GM19238 (cell line): Measurements from ENCODE around the gene MYO1H.

Source experiments
- DNase-seq: peaks from one replicate; pipeline ENCODE4 v3.0.0; 2011; ENCODE audit warnings: low spot score; ENCODE audit not compliant: insufficient read length

The MYO1H gene

DNA sequence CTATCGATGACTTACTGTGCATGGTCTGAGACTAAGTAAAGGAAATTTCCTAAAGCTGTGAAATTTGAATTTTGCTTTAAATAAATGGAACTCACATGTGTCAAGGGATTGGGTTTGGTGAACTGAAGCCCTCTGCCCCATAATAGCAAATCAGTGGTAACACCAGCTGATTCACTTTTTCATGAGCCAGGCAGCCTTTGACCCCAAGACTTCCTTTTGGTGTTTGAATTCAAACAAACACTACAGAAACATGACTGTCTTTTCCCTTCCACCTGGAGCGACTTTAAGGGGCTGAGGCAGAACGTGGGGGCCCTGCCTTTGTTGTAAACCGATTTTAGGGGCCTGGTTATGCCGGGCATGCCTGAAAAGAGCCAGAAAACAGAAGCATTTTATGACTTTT is 100.6 kb downstream of the MYO1H start:
- no peak for DNase-seq

DNA sequence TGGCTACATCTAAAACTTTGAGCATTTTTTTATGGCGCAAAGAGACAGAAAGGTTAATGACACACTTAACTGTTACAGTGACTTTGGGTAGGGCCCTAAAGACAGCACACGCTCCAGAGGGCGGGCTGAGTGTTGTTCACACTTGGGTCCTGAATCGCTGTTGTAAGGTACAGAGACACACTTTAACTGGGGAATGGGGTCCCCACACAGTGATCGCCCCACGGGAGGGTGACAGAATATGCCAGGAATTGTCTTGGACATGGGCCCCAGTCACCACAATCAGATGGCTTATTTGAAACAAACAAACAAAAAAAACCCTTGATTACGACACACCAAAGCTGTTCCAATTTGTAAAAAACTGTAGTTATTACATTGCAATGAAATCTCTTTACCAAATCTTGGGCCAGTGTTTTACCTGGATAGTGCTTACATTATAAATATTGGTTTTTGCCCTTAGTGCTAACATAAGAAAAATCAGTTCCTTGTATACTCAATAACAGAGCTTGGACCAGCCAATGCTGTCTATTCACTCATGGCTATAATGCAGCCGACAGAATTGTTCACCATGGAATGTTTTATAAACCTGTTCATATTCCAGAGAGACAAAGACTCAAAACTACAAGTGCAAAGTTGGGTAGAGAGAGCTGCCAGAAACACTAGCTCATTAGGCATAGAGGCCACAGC is 101.1 kb downstream of the MYO1H start:
- no peak for DNase-seq

- DNase-seq: no peak
Measured at GRCh38 chr12:109449845-109450532, 102.3 kb downstream of the MYO1H start.

- no peak for DNase-seq
Measured at GRCh38 chr12:109450980-109451379, 103.3 kb downstream of the MYO1H start.

DNA sequence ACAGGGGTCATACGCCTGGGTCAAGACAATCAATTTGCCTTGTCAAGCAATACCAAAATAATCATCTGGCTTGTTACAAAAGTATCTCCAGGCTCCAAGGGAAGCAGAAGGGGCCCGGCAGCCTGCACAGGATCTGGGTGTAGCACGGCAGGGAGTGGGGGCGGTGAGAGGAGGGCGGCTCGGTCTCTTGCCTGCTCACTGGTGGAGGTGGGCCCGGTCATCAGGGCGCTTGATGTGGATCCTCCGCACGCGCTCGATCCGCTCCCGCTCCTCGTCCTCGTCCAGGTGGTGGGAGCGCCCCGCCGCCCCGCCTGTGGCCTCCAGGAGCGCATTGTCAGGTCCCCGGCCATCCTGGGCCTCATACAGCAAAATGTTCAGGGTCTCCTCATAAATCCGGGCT is 103.7 kb downstream of the MYO1H start:
- no peak for DNase-seq

DNA sequence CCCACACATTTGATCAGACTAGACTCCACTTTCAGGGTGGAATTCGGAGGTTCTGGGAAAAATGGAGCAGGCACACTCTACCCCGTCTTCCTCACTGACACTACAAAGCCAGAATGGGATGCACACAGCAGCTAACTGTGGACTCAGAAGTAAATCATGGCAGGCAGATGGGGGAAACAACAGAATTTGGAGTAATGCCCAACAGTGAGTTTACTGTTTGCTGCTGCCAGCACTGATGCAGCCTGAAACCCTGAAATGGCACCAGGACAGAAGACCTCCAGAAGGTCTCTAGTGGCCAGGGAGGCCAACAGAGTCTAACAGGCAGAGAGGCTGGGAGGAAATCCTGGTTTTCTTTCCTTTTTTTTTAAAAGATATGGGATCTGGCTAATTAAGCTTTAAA is 104.8 kb downstream of the MYO1H start:
- DNase-seq: no peak

DNA sequence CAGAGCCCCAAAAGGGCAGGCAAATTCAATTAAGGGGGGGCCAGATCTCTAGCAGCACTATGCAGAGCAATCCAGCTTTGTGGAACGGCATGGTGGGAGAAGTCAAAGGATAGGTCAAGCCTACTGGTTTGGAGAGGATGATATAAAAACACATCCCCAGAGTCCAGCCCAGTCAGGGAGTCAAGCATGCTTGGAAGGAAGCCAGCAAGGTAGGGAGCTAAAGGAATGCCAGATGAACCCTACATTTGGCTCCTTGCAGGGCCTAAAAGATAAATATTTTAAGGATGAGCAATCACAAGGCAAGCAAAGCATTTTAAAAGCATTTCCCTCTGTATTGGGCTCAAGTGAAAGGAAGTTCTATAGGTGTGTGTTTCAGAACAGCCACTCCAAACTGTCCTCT is 108.0 kb downstream of the MYO1H start:
- DNase-seq: no peak

DNA sequence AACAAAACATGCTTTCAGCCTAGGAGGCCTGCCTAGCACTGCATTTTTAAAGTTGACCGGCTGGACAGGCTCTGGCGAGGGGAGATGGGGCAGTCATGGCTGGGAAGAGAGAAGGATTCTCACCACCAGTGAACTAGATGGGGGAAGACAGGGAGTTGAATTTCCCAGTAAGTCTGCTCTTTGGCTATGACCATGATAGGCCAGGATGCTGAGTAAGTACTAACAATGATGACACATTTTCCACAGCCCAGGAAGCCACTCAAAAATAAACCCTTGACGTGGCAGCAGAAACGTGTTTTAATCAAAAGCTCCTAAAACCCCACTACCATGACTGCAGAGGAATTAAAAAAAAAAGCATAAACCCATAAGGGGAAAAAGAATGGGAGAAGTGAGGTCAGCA is 110.4 kb downstream of the MYO1H start:
- DNase-seq: no peak

DNA sequence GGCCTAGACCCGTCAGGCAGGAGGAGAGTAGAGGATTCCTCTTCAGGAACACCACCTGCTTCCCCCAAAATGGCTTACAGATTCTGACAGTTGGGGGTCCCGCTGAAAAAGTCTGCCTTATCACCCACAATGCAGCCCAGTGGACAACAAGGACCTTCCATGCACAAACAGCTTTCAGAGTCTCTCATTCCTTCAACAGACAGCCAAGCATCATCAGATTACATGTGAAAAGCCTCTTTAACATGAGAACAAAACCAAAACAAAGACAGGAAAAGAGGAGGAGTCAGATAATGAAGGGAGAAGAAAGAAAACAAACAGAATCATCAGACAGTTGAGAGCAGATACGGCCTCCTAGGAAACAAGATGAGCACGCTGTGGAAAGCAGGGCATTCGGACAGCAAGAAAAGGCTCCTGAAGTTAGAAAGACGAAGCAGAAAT is 111.1 kb downstream of the MYO1H start:
- no peak for DNase-seq

DNA sequence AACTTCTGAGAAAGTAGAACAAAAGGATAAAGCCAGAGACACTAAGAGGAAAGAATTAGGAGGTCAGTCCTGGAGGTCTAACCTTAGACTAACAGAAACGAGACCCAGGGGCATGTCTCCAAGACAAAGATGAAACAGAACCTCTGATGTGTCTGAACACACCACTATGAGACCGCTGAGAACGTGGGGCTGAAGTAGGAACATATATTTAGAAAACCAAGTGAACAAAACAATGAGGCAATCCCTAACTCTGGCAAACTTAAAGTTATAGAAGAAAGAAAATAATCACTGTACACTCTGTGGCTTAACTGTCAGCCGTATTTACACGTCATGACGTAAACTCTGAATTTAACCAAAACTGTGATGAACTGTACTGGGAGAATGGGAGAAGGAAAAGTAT is 111.5 kb downstream of the MYO1H start:
- no peak for DNase-seq

- DNase-seq: no peak
Measured at GRCh38 chr12:109460538-109460937, 112.8 kb downstream of the MYO1H start.

DNA sequence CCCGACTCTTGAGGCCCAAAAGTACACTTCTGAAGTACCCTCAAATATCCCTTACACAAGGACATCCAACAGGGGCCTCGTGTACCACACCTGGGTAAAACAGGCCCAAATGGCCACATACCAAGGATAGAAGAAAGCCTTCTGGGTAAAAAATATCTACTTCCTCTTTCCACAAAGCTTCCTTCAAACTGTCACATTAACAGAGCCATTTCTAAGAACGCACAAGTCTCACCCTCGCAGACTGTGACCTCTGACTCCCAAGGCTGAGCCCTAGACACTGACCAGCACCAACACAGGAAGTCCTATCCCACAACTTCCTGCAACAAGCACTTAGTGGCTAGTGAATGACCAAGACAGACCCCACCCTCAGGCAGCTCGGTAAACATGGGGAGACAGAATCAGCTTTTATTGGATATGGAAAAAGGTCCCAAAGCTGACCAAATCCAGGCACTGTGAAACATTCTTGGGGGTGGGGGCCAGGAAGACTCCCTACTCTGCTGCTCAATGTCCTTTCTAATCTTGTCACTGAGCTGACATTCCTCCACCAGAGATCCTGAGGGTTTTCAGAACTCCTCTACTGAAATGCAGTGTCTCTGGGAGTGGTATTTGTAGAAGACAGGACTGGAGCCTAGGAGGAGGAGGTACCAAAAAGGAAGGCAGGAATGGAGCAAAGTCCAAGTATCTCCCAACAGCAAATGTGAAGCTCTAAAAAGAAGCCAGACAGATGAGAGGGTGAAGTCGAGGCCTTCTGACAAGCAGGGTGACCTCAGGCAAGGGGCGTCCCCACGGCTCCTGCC is 113.5 kb downstream of the MYO1H start:
- no peak for DNase-seq

DNA sequence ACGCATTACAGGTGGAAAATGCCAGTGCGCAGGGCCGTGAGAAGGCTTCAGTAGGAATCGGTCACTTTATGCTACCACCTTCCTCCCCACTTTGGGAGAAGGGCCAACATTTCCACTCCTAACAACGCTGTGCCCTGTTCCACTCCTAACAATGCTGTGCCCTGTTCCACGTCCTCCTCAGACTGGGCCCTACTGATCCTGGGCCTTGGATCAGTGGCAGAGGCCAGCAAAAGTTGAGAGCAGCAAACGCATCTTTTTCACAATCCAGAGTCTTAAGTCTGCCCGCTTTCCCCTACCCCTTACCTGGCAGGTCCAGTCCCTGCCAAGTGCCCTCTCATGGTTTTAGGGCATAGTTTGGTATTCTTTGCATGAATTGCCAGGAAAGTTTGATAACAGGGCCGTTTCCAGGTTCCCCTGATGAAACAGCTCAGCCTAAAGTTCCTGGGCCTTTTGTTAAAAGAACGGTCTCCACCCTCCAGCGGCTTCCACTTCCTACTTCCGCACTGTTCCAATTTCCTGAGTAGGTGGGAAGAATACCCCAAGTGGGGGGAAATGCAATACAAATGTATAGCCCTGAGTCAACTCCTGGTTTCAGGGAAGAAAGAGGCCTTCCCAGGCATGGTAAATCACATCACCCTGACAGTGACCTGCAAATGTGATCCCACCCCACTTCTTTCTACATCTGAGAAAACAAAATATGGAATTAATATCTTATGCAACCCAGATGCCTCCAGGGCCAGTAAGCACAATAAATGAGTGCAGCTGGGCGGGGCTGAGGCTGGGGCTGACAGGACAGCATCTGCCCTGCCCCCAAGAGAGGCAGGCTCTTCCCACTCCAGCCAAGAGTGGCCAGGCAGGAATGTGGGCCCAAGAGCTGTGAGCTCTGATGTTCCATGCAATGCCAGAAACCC is 114.4 kb downstream of the MYO1H start:
- DNase-seq: no peak

DNA sequence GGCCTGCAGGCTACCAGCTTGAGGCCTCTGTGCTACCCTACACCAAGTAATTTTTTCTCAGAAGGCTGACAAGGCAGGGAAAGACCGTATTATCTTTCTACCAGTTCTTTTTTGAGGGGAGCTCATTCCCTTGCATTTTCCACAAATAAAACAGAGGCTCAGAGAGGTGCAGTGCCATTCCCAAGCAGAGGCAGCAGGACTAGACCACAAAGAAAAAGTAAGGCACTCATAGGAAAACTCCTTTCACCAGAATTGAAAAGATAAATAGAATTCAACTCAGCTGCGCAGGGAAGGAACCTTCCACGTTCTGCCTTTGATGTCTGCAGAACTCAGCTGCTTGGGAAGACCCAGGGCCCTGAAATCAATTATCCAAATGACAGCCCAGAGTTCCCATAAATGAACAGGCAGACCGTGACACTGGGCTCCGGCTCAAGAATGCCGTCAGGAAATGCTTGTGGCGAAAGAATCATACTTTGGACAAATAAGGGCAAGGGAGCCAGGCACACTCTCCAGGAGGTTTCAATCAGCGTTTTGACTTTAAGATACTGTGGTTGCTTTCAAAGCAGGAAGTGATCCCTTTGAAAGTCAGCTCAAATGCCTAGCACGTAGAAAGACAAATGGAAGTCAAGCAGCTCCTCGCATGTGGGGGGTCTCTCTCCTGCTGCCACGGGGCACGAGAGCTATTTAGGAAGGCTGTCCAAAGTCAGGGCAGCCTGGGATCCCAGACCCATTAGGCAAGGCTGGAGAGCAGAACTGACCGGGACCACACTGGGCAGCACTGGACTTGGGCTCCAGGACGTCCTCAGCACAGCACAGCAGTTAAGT is 115.4 kb downstream of the MYO1H start:
- no peak for DNase-seq

- no peak for DNase-seq
Measured at GRCh38 chr12:109463756-109464155, 116.1 kb downstream of the MYO1H start.

DNA sequence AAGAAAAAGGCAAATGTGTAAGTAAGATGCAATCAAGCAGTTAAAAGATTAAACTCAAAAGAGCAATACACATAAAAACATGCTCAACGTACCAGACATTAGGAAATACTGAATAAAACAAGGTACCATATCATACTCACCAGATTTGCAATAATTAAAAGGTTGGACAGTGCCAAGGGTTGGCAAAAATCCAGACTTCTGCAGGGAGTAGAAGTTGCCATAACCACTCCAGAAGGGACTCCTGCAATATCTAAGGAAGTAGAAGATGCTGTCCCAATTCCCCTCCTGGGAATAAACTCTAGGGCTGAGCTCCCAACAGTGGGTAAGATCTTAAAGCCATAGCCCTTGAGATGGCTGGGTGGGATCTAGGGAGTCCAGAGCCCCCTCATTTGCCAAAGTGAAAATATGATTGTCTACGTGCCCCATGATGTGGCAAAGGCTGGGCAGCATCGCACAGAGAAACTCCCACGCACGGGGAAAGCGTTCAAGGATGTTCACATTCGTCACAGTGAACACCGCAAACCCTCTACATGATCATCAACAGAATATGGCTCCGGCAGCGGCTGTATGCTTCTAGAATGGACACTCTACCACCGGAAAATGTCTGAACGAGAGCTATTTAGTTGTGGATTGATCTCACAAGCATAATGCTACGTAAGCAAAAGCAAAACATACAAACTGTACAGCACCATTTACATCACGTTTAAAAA is 117.1 kb downstream of the MYO1H start:
- DNase-seq: no peak

DNA sequence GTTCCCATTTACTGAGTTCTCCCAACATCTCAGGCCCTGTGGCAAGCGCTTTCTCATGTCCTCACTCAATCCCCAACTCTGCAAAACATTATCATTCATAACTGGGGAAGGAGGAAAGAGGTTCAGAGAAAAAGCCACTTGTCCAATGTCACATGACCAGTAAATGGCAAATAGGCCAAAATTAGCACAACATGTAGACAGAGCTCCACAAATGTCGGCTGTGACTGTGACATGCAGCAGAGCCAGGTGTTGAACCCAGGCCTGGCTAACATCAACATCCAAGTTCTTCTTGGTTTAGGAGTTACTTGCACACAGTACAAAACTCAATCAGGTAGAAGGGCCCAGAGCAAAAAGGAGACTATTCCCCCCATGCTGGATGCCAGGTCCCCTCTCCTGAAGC is 118.6 kb downstream of the MYO1H start:
- no peak for DNase-seq

DNA sequence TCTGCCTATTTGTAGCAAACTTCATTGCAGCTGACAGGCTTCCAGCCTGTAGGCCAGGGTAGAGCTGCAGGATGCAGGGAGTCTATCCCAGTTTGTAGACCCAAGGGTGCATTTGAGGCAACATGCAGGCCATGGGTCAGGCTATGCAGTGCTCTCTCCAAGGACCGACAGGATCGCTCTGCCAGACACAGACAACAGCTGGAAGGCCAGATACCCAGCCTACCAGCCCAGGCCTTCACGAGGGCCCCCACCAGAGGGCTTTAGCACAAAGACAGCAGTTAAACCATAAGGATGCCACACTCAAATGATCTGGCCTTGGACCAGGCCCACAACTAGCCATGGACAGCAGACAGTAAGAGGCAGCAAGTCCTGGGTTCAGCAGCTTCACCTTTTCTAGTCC is 119.1 kb downstream of the MYO1H start:
- no peak for DNase-seq

DNA sequence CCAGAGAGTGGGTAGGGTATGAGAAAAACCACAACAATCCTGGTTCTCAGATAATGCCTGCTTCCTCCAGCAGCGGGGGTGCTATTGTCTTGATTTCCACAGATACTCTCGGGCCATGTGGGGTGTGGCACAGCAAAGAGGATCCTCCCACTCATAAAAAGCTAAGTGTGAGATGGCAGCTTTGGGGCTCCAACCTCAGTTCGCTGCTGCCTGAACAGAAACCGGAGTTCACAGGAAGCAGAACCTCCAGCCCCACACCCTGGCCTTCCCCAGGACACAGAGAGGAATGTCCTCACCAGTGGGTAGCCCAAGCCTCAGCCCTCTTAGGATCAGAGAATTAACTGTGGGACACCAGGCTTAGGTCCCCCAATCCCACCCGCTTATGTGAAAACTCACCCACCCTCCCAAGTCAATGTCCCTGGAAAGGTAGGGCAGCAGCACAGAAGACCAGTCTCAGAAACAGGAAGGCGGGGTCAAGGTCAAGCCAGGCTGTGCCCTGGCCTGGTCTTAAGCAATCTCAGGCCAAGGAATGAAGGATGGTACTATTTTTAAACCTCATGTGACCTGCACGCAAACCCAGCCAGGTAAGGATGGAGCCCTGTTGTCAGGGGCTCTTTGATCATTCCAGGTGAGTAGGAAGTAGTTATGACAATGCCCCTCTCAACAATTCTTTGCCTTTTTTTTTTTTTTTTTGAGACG is 120.4 kb downstream of the MYO1H start:
- DNase-seq: no peak
